IPS DF 6.9 (cell line): Measurements from ENCODE around the gene PCLO.

ENCODE experiments used
- DNase-seq: peaks from one replicate; pipeline ENCODE4 v3.0.0-alpha.2; 2013; ENCODE audit warnings: low read depth, low spot score
- H3K27ac ChIP-seq: one replicate; pipeline ENCODE4 v1.5.1; 2013; ENCODE audit warnings: low read length, control low read depth
- H3K27me3 ChIP-seq: 2 replicates; pipeline ENCODE4 v1.6.1; 2013; ENCODE audit warnings: mild to moderate bottlenecking, low read length; ENCODE audit not compliant: control insufficient read depth, insufficient read depth
- H3K36me3 ChIP-seq: 2 replicates; pipeline ENCODE4 v1.6.1; 2013; ENCODE audit warnings: low read length; ENCODE audit not compliant: control insufficient read depth, insufficient read depth
- H3K4me1 ChIP-seq: 2 replicates; pipeline ENCODE4 v1.6.1; 2013; ENCODE audit warnings: low read length; ENCODE audit not compliant: control insufficient read depth, insufficient read depth
- H3K4me3 ChIP-seq: 2 replicates; pipeline ENCODE4 v1.5.1; 2013; ENCODE audit warnings: mild to moderate bottlenecking, low read length
- H3K9me3 ChIP-seq: 2 replicates; pipeline ENCODE4 v1.6.1; 2013; ENCODE audit warnings: low read length, inconsistent platforms; ENCODE audit not compliant: control insufficient read depth, insufficient read depth
- WGBS: extraction: QIAGEN DNeasy Blood & Tissue Kit; methylation state at CpG from one replicate; pipeline ENCODE4 v1.1.7; 2013; ENCODE audit warnings: mixed read lengths, missing lambda C conversion rate; ENCODE audit not compliant: insufficient read length, insufficient coverage; 5-methylcytosine and 5-hydroxymethylcytosine counted together

Gene PCLO

GRCh38 chr7:83162402-83163256, at the start of gene PCLO:
Gene PCLO, minus strand, starts transcription at chr7:83162884. Its CDS starts 292 bp downstream, at chr7:83162592.
- Histone ChIP-seq H3K27ac (no peak within 1 kb of the TSS), H3K4me1 (no peaks in the 10 kb centered on the region), H3K27me3 (no peaks in the 10 kb centered on the region), H3K9me3 (no peaks in the 10 kb centered on the region), H3K36me3 (no peaks in the 10 kb centered on the region), H3K4me3 (peak within 1 kb of the TSS; percentile 74)
- WGBS = no CpG with 5 or more reads among the region's 77 CpGs
- peak; percentile 82 for DNase-seq

GRCh38 chr7:83211685-83212084, 49.0 kb upstream of the PCLO start:
- WGBS = no CpG with 5 or more reads among the region's 1 CpG
- Histone ChIP-seq H3K27ac (no peak overlapping the region), H3K9me3 (no peaks in the 10 kb centered on the region), H3K27me3 (no peaks in the 10 kb centered on the region), H3K4me3 (no peak overlapping the region), H3K36me3 (no peaks in the 10 kb centered on the region), H3K4me1 (0 out of 2 replicates have a peak, but pooled peaks cover 3% of the 10 kb centered on the region)
- DNase-seq = no peak

- Histone ChIP-seq H3K4me1 (0 out of 2 replicates have a peak, but pooled peaks cover 3% of the 10 kb centered on the region), H3K27me3 (no peaks in the 10 kb centered on the region), H3K36me3 (no peaks in the 10 kb centered on the region), H3K4me3 (no peak overlapping the region), H3K27ac (no peak overlapping the region), H3K9me3 (no peaks in the 10 kb centered on the region)
- DNase-seq = no peak
- WGBS = no CpG with 5 or more reads among the region's 3 CpGs
Observed at GRCh38 chr7:83210479-83210878, 47.8 kb upstream of the PCLO start.

- H3K27ac ChIP-seq = no peak overlapping the region
- H3K27me3 ChIP-seq = no peaks in the 10 kb centered on the region
- no CpG with 5 or more reads among the region's 2 CpGs for WGBS
Observed at GRCh38 chr7:83204715-83205114, 42.0 kb upstream of the PCLO start.

GRCh38 chr7:83201355-83201754, 38.7 kb upstream of the PCLO start:
- WGBS = no CpG with 5 or more reads among the region's 1 CpG

More at GRCh38 chr7:83204715-83205114, 42.0 kb upstream of the PCLO start:
- Histone ChIP-seq H3K4me1 (no peaks in the 10 kb centered on the region), H3K9me3 (no peaks in the 10 kb centered on the region), H3K4me3 (no peak overlapping the region), H3K36me3 (no peaks in the 10 kb centered on the region)
- no peak for DNase-seq

GRCh38 chr7:83190659-83191389, 28.1 kb upstream of the PCLO start:
- H3K36me3 ChIP-seq = no peaks in the 10 kb centered on the region
- H3K9me3 ChIP-seq = no peaks in the 10 kb centered on the region
- no peak overlapping the region for H3K27ac ChIP-seq
- no peak for DNase-seq
- H3K27me3 ChIP-seq = no peaks in the 10 kb centered on the region
- H3K4me3 ChIP-seq = no peak overlapping the region
- H3K4me1 ChIP-seq = no peaks in the 10 kb centered on the region

More at GRCh38 chr7:83201355-83201754, 38.7 kb upstream of the PCLO start:
- no peak overlapping the region for H3K27ac ChIP-seq
- H3K4me1 ChIP-seq = no peaks in the 10 kb centered on the region
- no peak overlapping the region for H3K4me3 ChIP-seq
- no peak for DNase-seq
- no peaks in the 10 kb centered on the region for H3K9me3 ChIP-seq
- no peaks in the 10 kb centered on the region for H3K27me3 ChIP-seq
- no peaks in the 10 kb centered on the region for H3K36me3 ChIP-seq

- Histone ChIP-seq H3K27me3 (no peaks in the 10 kb centered on the region), H3K4me1 (no peaks in the 10 kb centered on the region), H3K27ac (no peak overlapping the region), H3K36me3 (no peaks in the 10 kb centered on the region), H3K9me3 (peaks cover 1% of the 10 kb centered on the region; the same call in 1 of the 2 replicates), H3K4me3 (no peak overlapping the region)
- WGBS = no CpG with 5 or more reads among the region's 1 CpG
- no peak for DNase-seq
Observed at GRCh38 chr7:83178796-83179195, 16.1 kb upstream of the PCLO start.

- no peak for DNase-seq
Observed at GRCh38 chr7:83178066-83178465, 15.4 kb upstream of the PCLO start.

GRCh38 chr7:83173664-83174063, 11.0 kb upstream of the PCLO start:
- Histone ChIP-seq H3K27me3 (no peaks in the 10 kb centered on the region), H3K4me3 (no peak overlapping the region), H3K9me3 (no peaks in the 10 kb centered on the region), H3K36me3 (no peaks in the 10 kb centered on the region), H3K27ac (no peak overlapping the region), H3K4me1 (no peaks in the 10 kb centered on the region)
- no peak for DNase-seq

More at GRCh38 chr7:83178066-83178465, 15.4 kb upstream of the PCLO start:
- no CpG with 5 or more reads among the region's 4 CpGs for WGBS
- Histone ChIP-seq H3K9me3 (no peaks in the 10 kb centered on the region), H3K4me1 (no peaks in the 10 kb centered on the region), H3K27ac (no peak overlapping the region), H3K4me3 (no peak overlapping the region), H3K36me3 (no peaks in the 10 kb centered on the region), H3K27me3 (no peaks in the 10 kb centered on the region)

- H3K4me1 ChIP-seq = no peaks in the 10 kb centered on the region
- H3K27me3 ChIP-seq = no peaks in the 10 kb centered on the region
- H3K4me3 ChIP-seq = no peak overlapping the region
- DNase-seq = no peak
- H3K36me3 ChIP-seq = no peaks in the 10 kb centered on the region
- H3K27ac ChIP-seq = no peak overlapping the region
- WGBS = no CpG with 5 or more reads among the region's 1 CpG
- H3K9me3 ChIP-seq = no peaks in the 10 kb centered on the region
Observed at GRCh38 chr7:83166781-83167180, 4.1 kb upstream of the PCLO start.
